B cell (primary cell): ENCODE results near the gene NTSR2. TPM values are rescaled to one million over a fixed set of nuclear protein-coding genes. Genes with fewer than 3 reads are reported as not detected.

Source experiments
- ATAC-seq: fragments of 200-7000 bp; cut with Tn5 transposase; one replicate; pipeline ENCODE4 v1.10.0; 2021; ENCODE audit warnings: low read depth, mild to moderate bottlenecking, moderate number of reproducible peaks, moderate library complexity
- CTCF ChIA-PET: fragments of 350-600 bp; sonication (Branson Sonifier 250); formaldehyde crosslinking; loops from one replicate; lab custom pipeline; 2021; ENCODE audit warnings: antibody characterized with exemption, inconsistent platforms; lab: Charles Lee
- POLR2A ChIA-PET: fragments of 350-600 bp; sonication (Branson Sonifier 250); formaldehyde crosslinking; loops from one replicate; lab custom pipeline; 2021; ENCODE audit warnings: antibody characterized with exemption; lab: Charles Lee
- DNase-seq: peaks from one replicate; pipeline ENCODE4 v3.0.0; 2013
- H2AFZ ChIP-seq: 2 replicates; pipeline ENCODE4 v1.6.1; 2012; ENCODE audit warnings: mild to moderate bottlenecking, low read depth, low read length; ENCODE audit not compliant: insufficient read depth, poor library complexity, severe bottlenecking
- H3K27ac ChIP-seq, 2 donors: 1 replicate in 1 of 2; 2 replicates in 1 of 2; pipeline ENCODE4 v1.5.1; 2012 to 2013; ENCODE audit warnings: low read length in 2 of 2, mild to moderate bottlenecking in 2 of 2, moderate library complexity in 1 of 2
- H3K27me3 ChIP-seq, 4 experiments: fragments of 200-600 bp in 1 of 4; sonication (generic) in 1 of 4; replicated peaks in 1 of 4; 1 replicate in 2 of 4; 2 replicates in 2 of 4; pipeline versions ENCODE4 v1.6.1 to v1.7.0; 2013 to 2016; ENCODE audit warnings: low read length in 3 of 4, mild to moderate bottlenecking in 2 of 4, mixed read lengths in 1 of 4, moderate library complexity in 1 of 4; ENCODE audit not compliant: insufficient read depth in 4 of 4, control insufficient read depth in 3 of 4; ENCODE audit errors: control extremely low read depth in 1 of 4
- H3K36me3 ChIP-seq, 2 experiments: replicated peaks in 1 of 2; 1 replicate in 1 of 2; 2 replicates in 1 of 2; pipeline versions ENCODE4 v1.6.1 to v1.7.1; 2013; ENCODE audit warnings: low read length in 1 of 2; ENCODE audit not compliant: insufficient read depth in 2 of 2, control insufficient read depth in 1 of 2; ENCODE audit errors: control extremely low read depth in 1 of 2, extremely low read depth in 1 of 2
- H3K4me1 ChIP-seq, 2 donors: fragments of 200-600 bp in 1 of 2; sonication (generic) in 1 of 2; 1 replicate in 1 of 2; 2 replicates in 1 of 2; pipeline versions ENCODE4 v1.5.1 to v1.6.1; 2013 to 2017; ENCODE audit warnings: low read length in 2 of 2; ENCODE audit not compliant: control insufficient read depth in 2 of 2, insufficient read depth in 2 of 2
- H3K4me2 ChIP-seq: replicated peaks from 2 replicates; pipeline ENCODE3; 2012; ENCODE audit warnings: mild to moderate bottlenecking, low read depth, low read length; ENCODE audit not compliant: poor library complexity, severe bottlenecking
- H3K4me3 ChIP-seq, 5 experiments: fragments of 200-600 bp in 1 of 5; sonication (generic) in 1 of 5; 1 replicate in 3 of 5; 2 replicates in 2 of 5; pipeline versions ENCODE4 v1.5.1 to v1.7.0; 2011 to 2016; ENCODE audit warnings: low read length in 4 of 5, mild to moderate bottlenecking in 4 of 5, low read depth in 2 of 5, control low read depth in 1 of 5, moderate library complexity in 1 of 5; ENCODE audit not compliant: insufficient read depth in 1 of 5; ENCODE audit errors: control extremely low read depth in 1 of 5, extremely low read depth in 1 of 5
- H3K79me2 ChIP-seq: fragments of 200-600 bp; sonication (generic); one replicate; pipeline ENCODE4 v1.6.0; 2016; ENCODE audit warnings: low read length; ENCODE audit not compliant: control insufficient read depth, insufficient read depth
- H3K9ac ChIP-seq: fragments of 200-600 bp; sonication (generic); 2 replicates; pipeline ENCODE4 v1.6.1; 2017; ENCODE audit warnings: mild to moderate bottlenecking, low read length, moderate library complexity
- H3K9me3 ChIP-seq, 3 donors: one replicate each; pipeline versions ENCODE4 v1.6.1 to v1.7.1; 2013; ENCODE audit warnings: low read length in 2 of 3; ENCODE audit not compliant: control insufficient read depth in 2 of 3, insufficient read depth in 1 of 3; ENCODE audit errors: control extremely low read depth in 1 of 3
- H4K20me1 ChIP-seq: 2 replicates; pipeline ENCODE4 v1.6.0; 2012; ENCODE audit warnings: mild to moderate bottlenecking, low read length; ENCODE audit not compliant: insufficient read depth, control insufficient read depth, poor library complexity, severe bottlenecking
- H3K27ac Mint-ChIP-seq: one replicate; pipeline ENCODE4 v1.8.0; 2021; ENCODE audit warnings: mixed read lengths
- H3K27me3 Mint-ChIP-seq: one replicate; pipeline ENCODE4 v1.8.0; 2021; ENCODE audit warnings: mixed read lengths
- H3K4me1 Mint-ChIP-seq: one replicate; pipeline ENCODE4 v1.8.0; 2021; ENCODE audit warnings: mixed read lengths
- H3K4me3 Mint-ChIP-seq: one replicate; pipeline ENCODE4 v1.8.0; 2021; ENCODE audit warnings: mixed read lengths
- H3K9me3 Mint-ChIP-seq: one replicate; pipeline ENCODE4 v1.8.0; 2022; ENCODE audit warnings: mixed read lengths; ENCODE audit not compliant: insufficient read depth
- CTCF ChIP-seq: fragments of 200-600 bp; IDR thresholded peaks from one replicate; pipeline ENCODE4 v1.8.0; 2022; ENCODE audit warnings: antibody characterized with exemption, mild to moderate bottlenecking
- EZH2 ChIP-seq: IDR thresholded peaks from 2 replicates; pipeline ENCODE4 v1.6.1; 2012; ENCODE audit warnings: borderline replicate concordance, low read depth, mild to moderate bottlenecking, moderate library complexity, low read length; ENCODE audit not compliant: insufficient read depth, poor library complexity, severe bottlenecking
- WGBS: methylation state at CpG from one replicate; pipeline ENCODE4 v1.1.5; 2013; ENCODE audit warnings: missing lambda C conversion rate; ENCODE audit not compliant: insufficient coverage; 5-methylcytosine and 5-hydroxymethylcytosine counted together
- intact Hi-C: fragments of 100-400 bp; cut with micrococcal nuclease; formaldehyde crosslinking; loops from one replicate; pipeline ENCODE4 v1.10.0; 2022
- polyA plus RNA-seq: library from polyadenylated mRNA; depleted of rRNA; stranded (reverse); fragments of >200 nt; gene quantifications from 2 replicates; pipeline ENCODE4 v1.2.3, GENCODE V29; 2012
- total RNA-seq, 2 donors: library from RNA; stranded (reverse); fragments of 120-200 nt in 1 of 2; gene quantifications; 1 replicate in 1 of 2; 2 replicates in 1 of 2; pipeline versions ENCODE4 v1.2.3 to v1.2.4, GENCODE V29; 2013 to 2022

The NTSR2 gene
- total and polyA plus RNA-seq, 2 donors (not counting 1 experiment from before 2014, with no cell fraction given) = not detected

- Mint-ChIP-seq H3K4me3 (no peak overlapping the region), H3K9me3 (no peaks in the 10 kb centered on the region), H3K27ac (no peak overlapping the region), H3K27me3 (peaks cover 14% of the 10 kb centered on the region), H3K4me1 (no peaks in the 10 kb centered on the region)
- Histone ChIP-seq H2AFZ (no peak overlapping the region), H4K20me1 (no peaks in the 10 kb centered on the region), H3K9me3 (no peaks in the 10 kb centered on the region), H3K79me2 (no peaks in the 10 kb centered on the region), H3K9ac (no peak overlapping the region), H3K4me1 (no peaks in the 10 kb centered on the region), H3K27ac (no peak overlapping the region), H3K4me3 (no peak overlapping the region), H3K36me3 (no peaks in the 10 kb centered on the region), H3K27me3 (peaks cover 0 to 6% (median 0%) of the 10 kb centered on the region in 4 experiments), H3K4me2 (no peak overlapping the region)
- WGBS = 82% methylated on average over 6 of the region's 7 CpGs
- CTCF ChIA-PET = no interaction called here
- ATAC-seq = no peak
- TF ChIP-seq CTCF (no peak), EZH2 (no peak)
- DNase-seq = no peak
- intact Hi-C loops = no loop called here
- POLR2A ChIA-PET = no interaction called here
Measured at GRCh38 chr2:11642972-11643371, 27.0 kb downstream of the NTSR2 start.

GRCh38 chr2:11640132-11640531, 29.9 kb downstream of the NTSR2 start:
- CTCF ChIA-PET = no interaction called here
- no peak overlapping the region for H3K4me3 Mint-ChIP-seq
- no peak for ATAC-seq

More at GRCh38 chr2:11640132-11640531, 29.9 kb downstream of the NTSR2 start:
- Histone ChIP-seq H4K20me1 (no peaks in the 10 kb centered on the region), H3K4me1 (no peaks in the 10 kb centered on the region), H3K27ac (no peak overlapping the region), H3K9ac (no peak overlapping the region), H3K36me3 (no peaks in the 10 kb centered on the region), H3K9me3 (no peaks in the 10 kb centered on the region), H2AFZ (no peak overlapping the region), H3K4me3 (no peak overlapping the region), H3K4me2 (no peak overlapping the region), H3K27me3 (peaks cover 0 to 2% (median 0%) of the 10 kb centered on the region in 4 experiments), H3K79me2 (no peaks in the 10 kb centered on the region)
- H3K27me3 Mint-ChIP-seq = peaks cover 18% of the 10 kb centered on the region
- no peak overlapping the region for H3K27ac Mint-ChIP-seq
- TF ChIP-seq EZH2 (no peak), CTCF (no peak)
- H3K9me3 Mint-ChIP-seq = no peaks in the 10 kb centered on the region
- no peaks in the 10 kb centered on the region for H3K4me1 Mint-ChIP-seq
- intact Hi-C loops = no loop called here
- POLR2A ChIA-PET = no interaction called here
- WGBS = 96% methylated on average over 27 of the region's 27 CpGs
- no peak for DNase-seq
